Neural cell (in vitro differentiated cells): ENCODE results near the gene SNRPD3. TPM values are rescaled to one million over a fixed set of nuclear protein-coding genes. Genes with fewer than 3 reads are reported as not detected.

Source experiments
- H2AFZ ChIP-seq: fragments of 200-600, 300-800 bp; sonication (generic), shearing (Covaris generic); 2 replicates; pipeline ENCODE4 v1.6.0; 2014; ENCODE audit warnings: low read depth, mild to moderate bottlenecking, antibody characterized with exemption, low read length, moderate library complexity
- H3F3A ChIP-seq: fragments of 200-600 bp; shearing (Covaris generic); 2 replicates; pipeline ENCODE4 v1.6.1; 2016; ENCODE audit warnings: mild to moderate bottlenecking, moderate library complexity, mixed read lengths, antibody characterized with exemption, low read length; ENCODE audit not compliant: insufficient read depth, poor library complexity, severe bottlenecking
- H3K27ac ChIP-seq: fragments of 200-600, 300-800 bp; sonication (generic), shearing (Covaris generic); 2 replicates; pipeline ENCODE4 v1.5.1; 2014; ENCODE audit warnings: mild to moderate bottlenecking, low read length, moderate library complexity
- H3K27me3 ChIP-seq: fragments of 300-800, 200-600 bp; sonication (generic), shearing (Covaris generic); 2 replicates; pipeline ENCODE4 v1.6.0; 2014; ENCODE audit warnings: mild to moderate bottlenecking, low read depth, low read length, moderate library complexity; ENCODE audit not compliant: insufficient read depth
- H3K36me3 ChIP-seq: fragments of 300-800, 200-600 bp; sonication (generic), shearing (Covaris generic); 2 replicates; pipeline ENCODE4 v1.5.1; 2014; ENCODE audit warnings: mild to moderate bottlenecking, antibody characterized with exemption, low read length, moderate library complexity; ENCODE audit not compliant: insufficient read depth
- H3K4me2 ChIP-seq: fragments of 300-800, 200-600 bp; sonication (generic), shearing (Covaris generic); 2 replicates; pipeline ENCODE4 v1.6.0; 2014; ENCODE audit warnings: mild to moderate bottlenecking, low read length
- H3K4me3 ChIP-seq: fragments of 300-800, 200-600 bp; sonication (generic), shearing (Covaris generic); 2 replicates; pipeline ENCODE4 v1.5.1; 2014; ENCODE audit warnings: mild to moderate bottlenecking, low read length, moderate library complexity
- H3K79me2 ChIP-seq: fragments of 200-600 bp; shearing (Covaris generic); replicated peaks from 2 replicates; pipeline ENCODE4 v1.6.0; 2014; ENCODE audit warnings: mild to moderate bottlenecking, low read length, moderate library complexity; ENCODE audit not compliant: insufficient read depth
- H3K9ac ChIP-seq: fragments of 300-800, 200-600 bp; sonication (generic), shearing (Covaris generic); 2 replicates; pipeline ENCODE4 v1.6.1; 2016; ENCODE audit warnings: mild to moderate bottlenecking, low read length, mixed read lengths
- H3K9me2 ChIP-seq: fragments of 200-600 bp; shearing (Covaris generic); 2 replicates; pipeline ENCODE4 v1.6.1; 2016; ENCODE audit warnings: mild to moderate bottlenecking, low read length, mixed read lengths; ENCODE audit not compliant: insufficient read depth
- H3K9me3 ChIP-seq: fragments of 200-600, 300-800 bp; sonication (generic), shearing (Covaris generic); 2 replicates; pipeline ENCODE4 v1.6.1; 2016; ENCODE audit warnings: mild to moderate bottlenecking, mixed run types, low read length, moderate library complexity, mixed read lengths
- H4K20me1 ChIP-seq: fragments of 200-600 bp; shearing (Covaris generic); 2 replicates; pipeline ENCODE4 v1.6.1; 2016; ENCODE audit warnings: mild to moderate bottlenecking, mixed run types; ENCODE audit not compliant: insufficient read depth
- EP300 ChIP-seq: fragments of 450-650 bp; conservative IDR thresholded peaks from 2 replicates; pipeline ENCODE4 v1.6.1; 2014; ENCODE audit warnings: antibody characterized with exemption, mild to moderate bottlenecking, moderate library complexity; ENCODE audit not compliant: poor library complexity, severe bottlenecking
- EZH2 ChIP-seq: fragments of 200-600, 300-800 bp; shearing (Covaris generic), sonication (generic); IDR thresholded peaks from 2 replicates; pipeline ENCODE4 v1.6.1; 2014; ENCODE audit warnings: antibody characterized with exemption, low read length, borderline replicate concordance, mild to moderate bottlenecking; ENCODE audit not compliant: insufficient read depth, poor library complexity, severe bottlenecking
- MXI1 ChIP-seq: fragments of 450-650 bp; conservative IDR thresholded peaks from 2 replicates; pipeline ENCODE4 v1.6.1; 2014; ENCODE audit warnings: antibody characterized with exemption, mild to moderate bottlenecking; ENCODE audit not compliant: poor library complexity, severe bottlenecking
- POLR2AphosphoS5 ChIP-seq: IDR thresholded peaks from 2 replicates; pipeline ENCODE4 v1.6.1; 2012
- RAD21 ChIP-seq: fragments of 450-650 bp; conservative IDR thresholded peaks from 2 replicates; pipeline ENCODE4 v1.6.1; 2014; ENCODE audit warnings: antibody characterized with exemption, mild to moderate bottlenecking, moderate library complexity
- SMC3 ChIP-seq: fragments of 450-650 bp; conservative IDR thresholded peaks from 2 replicates; pipeline ENCODE4 v1.6.1; 2014; ENCODE audit warnings: antibody characterized with exemption, mild to moderate bottlenecking, moderate library complexity; ENCODE audit not compliant: poor library complexity
- TAF1 ChIP-seq: IDR thresholded peaks from 2 replicates; pipeline ENCODE4 v1.6.1; 2012; ENCODE audit warnings: low read depth
- polyA plus RNA-seq: library from polyadenylated mRNA; depleted of rRNA; stranded (reverse); fragments of >200 nt; gene quantifications from 2 replicates; pipeline ENCODE4 v1.2.3, GENCODE V29; 2014
- TF ChIP-seq, protein P1 (sequence below): fragments of 450-650 bp; IDR thresholded peaks from 2 replicates; pipeline ENCODE4 v1.5.1; 2014; ENCODE audit warnings: antibody characterized with exemption, mild to moderate bottlenecking, moderate library complexity; ENCODE audit not compliant: poor library complexity, severe bottlenecking
- TF ChIP-seq, protein P2 (sequence below): IDR thresholded peaks from 2 replicates; pipeline ENCODE4 v1.6.1; 2012; ENCODE audit warnings: borderline replicate concordance

The SNRPD3 gene
- polyA plus RNA-seq, 1 donor from 2014 or later: 195 TPM

DNA sequence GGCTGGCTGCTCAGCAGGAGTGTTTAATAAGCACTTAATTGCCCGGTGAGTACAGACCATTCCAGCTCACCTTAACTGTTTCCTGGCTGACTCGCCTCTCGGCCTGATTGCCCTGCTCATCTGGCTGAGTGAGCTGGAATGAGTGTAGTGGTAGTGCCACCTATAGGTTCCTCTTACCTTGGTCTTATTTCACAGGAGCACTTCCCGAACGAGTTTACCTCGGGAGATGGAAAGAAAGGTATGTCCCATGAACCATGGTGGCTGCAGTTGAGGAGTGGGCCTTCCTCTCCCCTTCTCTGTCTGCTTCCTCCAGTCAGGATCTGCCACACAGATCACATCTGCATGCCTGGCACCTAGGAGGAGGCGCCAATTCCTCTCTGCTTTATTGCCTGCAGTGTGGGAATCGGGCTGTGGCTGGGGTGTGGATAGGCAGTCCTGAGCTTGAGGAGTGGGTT, 34.0 kb upstream of the SNRPD3 start:
- Histone ChIP-seq H3K4me3 (no peak overlapping the region), H3K9me2 (no peaks in the 10 kb centered on the region), H3K4me2 (no peak overlapping the region), H3K36me3 (no peaks in the 10 kb centered on the region), H3K27me3 (no peaks in the 10 kb centered on the region), H3K79me2 (no peaks in the 10 kb centered on the region), H2AFZ (no peak overlapping the region), H4K20me1 (no peaks in the 10 kb centered on the region), H3K9ac (no peak overlapping the region), H3K27ac (no peak overlapping the region), H3K9me3 (no peaks in the 10 kb centered on the region), H3F3A (no peaks in the 10 kb centered on the region)
- TF ChIP-seq RAD21: peak; percentile 86
- TF ChIP-seq POLR2AphosphoS5: no peak
- TF ChIP-seq EZH2: no peak
- TF ChIP-seq, protein P1, sequence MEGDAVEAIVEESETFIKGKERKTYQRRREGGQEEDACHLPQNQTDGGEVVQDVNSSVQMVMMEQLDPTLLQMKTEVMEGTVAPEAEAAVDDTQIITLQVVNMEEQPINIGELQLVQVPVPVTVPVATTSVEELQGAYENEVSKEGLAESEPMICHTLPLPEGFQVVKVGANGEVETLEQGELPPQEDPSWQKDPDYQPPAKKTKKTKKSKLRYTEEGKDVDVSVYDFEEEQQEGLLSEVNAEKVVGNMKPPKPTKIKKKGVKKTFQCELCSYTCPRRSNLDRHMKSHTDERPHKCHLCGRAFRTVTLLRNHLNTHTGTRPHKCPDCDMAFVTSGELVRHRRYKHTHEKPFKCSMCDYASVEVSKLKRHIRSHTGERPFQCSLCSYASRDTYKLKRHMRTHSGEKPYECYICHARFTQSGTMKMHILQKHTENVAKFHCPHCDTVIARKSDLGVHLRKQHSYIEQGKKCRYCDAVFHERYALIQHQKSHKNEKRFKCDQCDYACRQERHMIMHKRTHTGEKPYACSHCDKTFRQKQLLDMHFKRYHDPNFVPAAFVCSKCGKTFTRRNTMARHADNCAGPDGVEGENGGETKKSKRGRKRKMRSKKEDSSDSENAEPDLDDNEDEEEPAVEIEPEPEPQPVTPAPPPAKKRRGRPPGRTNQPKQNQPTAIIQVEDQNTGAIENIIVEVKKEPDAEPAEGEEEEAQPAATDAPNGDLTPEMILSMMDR: peak; percentile 84
- peak; percentile 78 for TF ChIP-seq SMC3

DNA sequence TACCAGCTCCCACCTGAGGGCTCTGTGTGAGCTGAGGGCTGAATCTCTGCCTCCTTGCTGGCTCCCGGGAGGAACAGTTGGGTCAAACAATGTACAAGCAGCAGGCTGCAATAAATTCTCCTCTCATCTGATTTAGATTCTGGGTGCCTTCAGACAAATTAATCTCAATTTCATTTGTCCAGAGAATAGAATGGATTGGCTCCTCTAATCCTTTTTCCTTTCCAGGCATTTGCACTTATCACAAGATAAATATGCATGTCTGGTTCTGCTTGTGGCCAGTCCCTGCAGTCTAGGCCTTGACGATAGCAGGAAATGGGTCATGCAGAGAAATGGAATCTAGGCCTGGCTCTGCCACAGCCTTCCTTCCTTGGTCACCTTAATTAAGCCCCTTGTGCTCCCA, 31.9 kb upstream of the SNRPD3 start:
- Histone ChIP-seq H3K79me2 (no peaks in the 10 kb centered on the region), H2AFZ (no peak overlapping the region), H3K4me2 (no peak overlapping the region), H3K36me3 (no peaks in the 10 kb centered on the region), H3K4me3 (no peak overlapping the region), H4K20me1 (no peaks in the 10 kb centered on the region), H3K9me3 (no peaks in the 10 kb centered on the region), H3K9me2 (no peaks in the 10 kb centered on the region), H3K27ac (no peak overlapping the region), H3K27me3 (no peaks in the 10 kb centered on the region), H3K9ac (no peak overlapping the region), H3F3A (no peaks in the 10 kb centered on the region)
- TF ChIP-seq MXI1: no peak
- TF ChIP-seq RAD21: no peak
- TF ChIP-seq, protein P2, sequence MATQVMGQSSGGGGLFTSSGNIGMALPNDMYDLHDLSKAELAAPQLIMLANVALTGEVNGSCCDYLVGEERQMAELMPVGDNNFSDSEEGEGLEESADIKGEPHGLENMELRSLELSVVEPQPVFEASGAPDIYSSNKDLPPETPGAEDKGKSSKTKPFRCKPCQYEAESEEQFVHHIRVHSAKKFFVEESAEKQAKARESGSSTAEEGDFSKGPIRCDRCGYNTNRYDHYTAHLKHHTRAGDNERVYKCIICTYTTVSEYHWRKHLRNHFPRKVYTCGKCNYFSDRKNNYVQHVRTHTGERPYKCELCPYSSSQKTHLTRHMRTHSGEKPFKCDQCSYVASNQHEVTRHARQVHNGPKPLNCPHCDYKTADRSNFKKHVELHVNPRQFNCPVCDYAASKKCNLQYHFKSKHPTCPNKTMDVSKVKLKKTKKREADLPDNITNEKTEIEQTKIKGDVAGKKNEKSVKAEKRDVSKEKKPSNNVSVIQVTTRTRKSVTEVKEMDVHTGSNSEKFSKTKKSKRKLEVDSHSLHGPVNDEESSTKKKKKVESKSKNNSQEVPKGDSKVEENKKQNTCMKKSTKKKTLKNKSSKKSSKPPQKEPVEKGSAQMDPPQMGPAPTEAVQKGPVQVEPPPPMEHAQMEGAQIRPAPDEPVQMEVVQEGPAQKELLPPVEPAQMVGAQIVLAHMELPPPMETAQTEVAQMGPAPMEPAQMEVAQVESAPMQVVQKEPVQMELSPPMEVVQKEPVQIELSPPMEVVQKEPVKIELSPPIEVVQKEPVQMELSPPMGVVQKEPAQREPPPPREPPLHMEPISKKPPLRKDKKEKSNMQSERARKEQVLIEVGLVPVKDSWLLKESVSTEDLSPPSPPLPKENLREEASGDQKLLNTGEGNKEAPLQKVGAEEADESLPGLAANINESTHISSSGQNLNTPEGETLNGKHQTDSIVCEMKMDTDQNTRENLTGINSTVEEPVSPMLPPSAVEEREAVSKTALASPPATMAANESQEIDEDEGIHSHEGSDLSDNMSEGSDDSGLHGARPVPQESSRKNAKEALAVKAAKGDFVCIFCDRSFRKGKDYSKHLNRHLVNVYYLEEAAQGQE: no peak
- TF ChIP-seq TAF1: no peak
- no peak for TF ChIP-seq SMC3
- TF ChIP-seq, protein P1: no peak
- no peak for TF ChIP-seq POLR2AphosphoS5
- no peak for TF ChIP-seq EP300
- no peak for TF ChIP-seq EZH2
